Glomerular endothelial cell (primary cell): ENCODE results near the gene OOSP1. TPM values are rescaled to one million over a fixed set of nuclear protein-coding genes. Genes with fewer than 3 reads are reported as not detected.
"Not testable (repeated sequence)": the region's sequence is repeated elsewhere in the genome, so short reads cannot be mapped to it uniquely, and the experiment has no call there.

ENCODE experiments used
- DNase-seq: peaks from one replicate; pipeline ENCODE4 v3.0.0-alpha.2; 2011; ENCODE audit warnings: low read depth, low spot score; ENCODE audit errors: extremely low read depth
- total RNA-seq: library from RNA; depleted of rRNA; stranded (reverse); fragments of >200 nt; gene quantifications from 2 replicates; pipeline ENCODE4 v1.2.3, GENCODE V29; 2015

OOSP1 gene
- total RNA-seq, 1 donor from 2014 or later = not detected

DNA sequence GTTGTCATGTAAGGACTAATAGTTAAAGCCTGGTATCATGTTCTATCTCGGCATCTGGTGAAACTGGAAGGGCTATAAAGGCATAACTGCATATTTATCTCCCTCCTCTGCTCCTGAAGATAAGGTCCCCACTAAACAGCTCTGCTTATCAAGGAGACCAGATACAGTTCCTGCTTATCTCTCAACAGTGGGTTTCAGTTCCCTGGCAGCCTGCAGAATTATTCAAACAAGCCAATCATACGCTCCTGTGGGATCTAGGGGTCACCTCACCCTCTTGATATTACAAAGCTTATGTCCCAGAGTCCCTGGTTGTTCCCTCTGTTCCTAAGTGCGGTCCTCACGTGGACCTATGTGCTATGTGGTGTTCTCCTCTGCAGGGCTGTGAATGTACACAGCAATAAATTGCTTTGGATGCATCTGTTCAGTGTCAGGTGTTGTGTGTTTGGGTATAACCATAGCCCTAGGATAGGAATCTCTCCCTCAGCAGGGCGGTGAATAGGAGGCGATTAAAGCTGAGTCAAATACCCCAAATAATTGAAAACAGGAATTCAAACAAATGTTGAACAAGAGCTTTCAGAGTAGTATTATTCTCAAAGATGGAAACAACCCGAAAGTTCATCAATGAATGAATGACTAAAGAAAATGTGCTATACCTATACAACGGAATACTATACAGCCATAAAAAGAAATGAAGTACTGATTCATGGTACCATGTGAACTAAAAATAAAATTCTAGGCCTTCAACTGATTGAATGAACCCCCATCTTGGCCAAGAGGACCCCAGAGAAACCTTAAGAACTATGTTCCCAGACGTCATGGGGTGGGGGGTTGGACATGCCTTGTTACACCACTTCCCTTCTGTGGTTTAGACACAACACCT lies 22.5 kb downstream of the OOSP1 start:
- DNase-seq = no peak

- no peak for DNase-seq
Observed at GRCh38 chr11:59962107-59962482, 23.9 kb downstream of the OOSP1 start.

- no peak for DNase-seq
Observed at GRCh38 chr11:59963733-59964132, 25.5 kb downstream of the OOSP1 start, which contains the start of gene OOSP4A. TSS of gene OOSP4A (plus strand) at chr11:59964033. CDS start at chr11:59964033, 0 bp downstream.

GRCh38 chr11:59965424-59965823 lies 27.2 kb downstream of the OOSP1 start:
- no peak for DNase-seq

DNA sequence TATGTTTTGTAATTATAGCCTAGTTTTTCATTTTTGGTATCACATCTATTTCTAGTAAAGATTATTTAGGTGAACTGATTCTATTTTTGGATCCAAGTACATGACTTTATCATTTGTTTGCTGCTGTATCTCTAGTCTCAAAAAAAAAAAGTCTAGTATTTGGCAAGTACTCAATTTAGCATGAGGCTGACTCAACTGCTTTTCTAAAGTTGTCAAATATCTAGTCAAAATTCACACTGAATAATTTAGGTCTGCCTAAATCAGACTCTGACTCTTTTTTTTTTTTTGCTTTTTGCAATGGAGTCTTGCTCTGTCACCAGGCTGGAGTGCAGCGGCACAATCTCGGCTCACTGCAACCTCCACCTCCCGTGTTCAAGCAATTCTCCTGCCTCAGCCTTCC lies 28.0 kb downstream of the OOSP1 start:
- no peak for DNase-seq

DNA sequence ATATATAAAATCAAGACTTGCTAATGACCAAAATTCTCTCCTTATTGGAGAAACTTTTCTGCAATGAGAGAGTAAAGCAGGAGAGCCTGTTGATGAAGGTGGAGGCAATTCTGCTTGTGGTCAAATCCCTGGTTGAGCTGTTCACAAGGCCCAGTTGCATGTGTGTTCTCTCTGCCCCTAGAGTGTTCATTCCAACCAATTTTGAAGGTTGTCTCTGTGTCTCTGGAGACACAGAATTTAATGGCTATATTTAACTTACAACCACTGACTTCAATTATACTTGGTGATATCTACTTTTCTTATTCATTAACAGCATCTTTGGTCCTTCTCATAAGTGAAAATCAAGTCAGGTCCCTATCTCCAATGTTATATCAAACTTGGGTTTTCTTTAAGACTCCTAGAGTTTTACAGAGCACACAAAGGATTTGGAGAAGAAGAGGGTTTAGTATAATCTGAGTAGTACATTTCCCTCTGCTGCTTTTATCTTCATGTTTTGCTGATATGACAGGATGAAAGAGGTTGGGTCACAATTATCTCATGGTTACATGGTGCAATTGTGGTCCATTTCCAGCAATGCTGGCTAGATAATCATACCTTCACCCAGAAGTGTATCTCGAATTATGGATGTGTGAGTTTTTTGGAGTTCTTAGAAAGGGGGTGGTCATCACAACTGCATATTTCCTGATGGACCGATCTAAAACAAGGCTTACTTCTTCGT lies 29.6 kb downstream of the OOSP1 start:
- no peak for DNase-seq

- no peak for DNase-seq
Observed at GRCh38 chr11:59968395-59968783, 30.2 kb downstream of the OOSP1 start.

GRCh38 chr11:59973097-59973496 lies 34.9 kb downstream of the OOSP1 start:
- DNase-seq = no peak

GRCh38 chr11:59981106-59981770 lies 43.0 kb downstream of the OOSP1 start:
- DNase-seq = no peak

DNA sequence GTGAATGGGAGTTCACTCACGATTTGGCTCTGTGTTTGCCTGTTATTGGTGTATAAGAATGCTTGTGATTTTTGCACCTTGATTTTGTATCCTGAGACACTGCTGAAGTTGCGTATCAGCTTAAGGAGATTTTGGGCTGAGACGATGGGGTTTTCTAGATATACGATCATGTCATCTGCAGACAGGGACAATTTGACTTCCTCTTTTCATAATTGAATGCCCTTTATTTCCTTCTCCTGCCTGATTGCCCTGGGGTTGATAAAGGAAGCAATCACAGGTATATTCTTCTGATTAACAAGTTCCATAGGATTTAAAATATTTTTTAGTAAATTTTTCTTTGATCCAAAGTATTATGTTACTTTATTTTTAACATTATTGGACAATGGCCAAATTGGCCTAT lies 43.8 kb downstream of the OOSP1 start:
- DNase-seq = not testable (repeated sequence)

DNA sequence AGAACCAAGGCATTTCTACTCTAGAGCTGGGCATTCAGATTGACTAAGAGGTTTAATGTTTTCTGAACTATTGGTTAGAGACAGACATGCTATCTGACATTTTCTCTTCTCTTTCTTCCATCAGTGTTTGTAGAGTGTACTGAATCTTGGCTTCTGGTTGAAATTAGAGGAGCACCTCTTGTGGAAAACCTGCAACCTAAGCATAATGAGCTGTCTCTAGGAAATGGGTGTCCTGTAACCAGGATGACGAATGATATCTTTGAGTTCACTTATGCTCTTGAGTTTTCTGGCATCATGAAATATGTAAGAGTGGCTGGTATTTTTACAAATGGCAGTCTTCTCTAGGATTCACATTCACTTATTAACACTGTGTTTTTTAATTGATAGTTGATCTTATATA lies 45.0 kb downstream of the OOSP1 start:
- no peak for DNase-seq

DNA sequence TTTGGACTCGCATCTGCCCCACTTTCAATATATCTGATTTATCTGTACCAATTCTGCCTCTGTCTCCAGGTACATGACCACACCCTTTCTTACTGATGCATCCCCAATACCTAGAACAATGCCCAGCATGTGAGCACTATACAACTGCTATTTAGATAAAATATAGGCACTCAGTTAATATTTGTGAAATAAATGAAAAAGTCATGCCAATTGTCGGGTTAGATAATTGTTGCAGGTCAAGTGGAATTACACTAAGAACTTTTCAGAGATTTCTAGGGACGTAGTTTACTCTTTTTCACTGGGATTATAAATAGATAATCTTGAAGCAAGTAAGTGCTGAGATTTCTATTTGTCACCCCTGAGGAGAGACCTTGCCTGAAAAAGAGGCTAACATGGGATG lies 46.1 kb downstream of the OOSP1 start:
- DNase-seq = no peak

GRCh38 chr11:59990421-59990820 lies 52.2 kb downstream of the OOSP1 start:
- DNase-seq = no peak

DNA sequence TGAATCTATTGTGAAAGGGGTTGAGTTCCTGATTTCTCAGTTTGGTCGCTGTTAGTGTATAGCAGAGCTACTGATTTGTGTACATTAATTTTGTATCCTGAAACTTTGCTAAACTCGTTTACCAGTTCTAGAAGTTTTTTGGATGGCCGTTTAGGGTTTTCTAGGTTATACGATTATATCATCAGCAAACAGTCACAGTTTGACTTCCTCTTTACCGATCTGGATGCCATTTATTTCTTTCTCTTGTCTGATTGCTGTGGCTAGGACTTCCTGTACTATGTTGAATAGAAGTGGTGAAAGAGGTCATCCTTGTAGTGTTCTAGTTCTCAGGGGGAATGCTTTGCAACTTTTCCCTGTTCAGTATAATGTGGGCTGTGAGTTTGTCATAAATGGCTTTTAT lies 54.2 kb downstream of the OOSP1 start:
- no peak for DNase-seq

DNA sequence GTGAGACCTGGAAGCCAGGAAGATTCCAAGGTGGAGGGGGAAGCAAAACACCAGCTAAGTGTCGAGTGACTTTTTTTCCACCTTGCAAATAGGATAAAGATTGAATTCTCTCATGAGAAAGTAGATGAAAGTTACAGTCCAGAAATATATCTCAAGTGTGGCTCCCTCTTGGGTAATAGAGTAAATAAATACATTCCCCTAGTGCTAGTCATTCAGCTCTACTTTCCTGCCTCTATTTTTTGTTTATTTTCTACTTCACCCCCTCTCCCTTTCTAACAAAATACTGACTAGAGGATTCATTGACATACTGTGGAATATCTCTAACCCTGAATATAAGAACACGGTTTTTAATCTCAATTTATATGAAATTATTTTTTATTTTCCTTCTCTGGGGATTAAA lies 59.6 kb downstream of the OOSP1 start:
- DNase-seq = no peak

- no peak for DNase-seq
Observed at GRCh38 chr11:59999691-60000090, 61.5 kb downstream of the OOSP1 start.

DNA sequence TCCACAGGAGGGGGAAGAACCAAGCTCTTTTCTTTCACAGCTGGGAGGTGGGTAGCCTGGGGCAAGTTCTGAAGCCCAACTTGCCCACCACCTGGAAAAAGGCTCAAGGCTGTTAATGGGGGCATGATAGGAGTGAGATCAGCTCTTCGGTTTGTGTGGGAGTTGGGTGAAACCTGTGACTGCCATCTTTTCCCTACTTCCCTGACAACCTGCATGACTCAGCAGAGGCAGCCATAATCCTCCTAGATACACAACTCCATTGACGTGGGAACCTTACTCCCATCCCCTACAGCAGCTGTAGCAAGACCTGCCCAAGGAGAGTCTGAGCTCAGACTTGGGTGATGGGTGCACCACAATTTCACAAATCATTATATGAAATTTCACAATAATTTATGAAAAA lies 65.5 kb downstream of the OOSP1 start:
- DNase-seq = no peak

GRCh38 chr11:60005360-60005759 lies 67.1 kb downstream of the OOSP1 start:
- no peak for DNase-seq
